ENCODE measurements around the gene ASB18.

DNA sequence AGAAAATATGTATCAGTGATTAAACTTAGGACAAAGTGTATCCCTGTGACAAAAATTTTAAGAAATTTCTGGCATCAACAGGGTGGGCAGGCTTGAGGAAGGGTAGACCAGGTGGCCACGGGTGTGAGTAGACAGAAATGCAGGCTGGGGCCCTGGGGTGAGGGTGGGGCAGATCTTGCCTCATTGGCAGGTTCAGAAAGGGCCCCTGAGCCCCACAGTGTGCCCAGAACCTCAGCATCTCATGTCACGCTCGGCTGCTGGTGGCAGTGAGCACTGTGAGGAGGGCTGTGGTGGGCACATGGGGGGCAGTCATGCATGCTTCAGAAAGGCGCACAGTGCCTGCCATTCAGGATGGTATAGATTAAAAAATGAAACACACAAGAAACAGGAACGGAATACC, 7.6 kb upstream of the ASB18 start:
- TF ChIP-seq, protein P1, sequence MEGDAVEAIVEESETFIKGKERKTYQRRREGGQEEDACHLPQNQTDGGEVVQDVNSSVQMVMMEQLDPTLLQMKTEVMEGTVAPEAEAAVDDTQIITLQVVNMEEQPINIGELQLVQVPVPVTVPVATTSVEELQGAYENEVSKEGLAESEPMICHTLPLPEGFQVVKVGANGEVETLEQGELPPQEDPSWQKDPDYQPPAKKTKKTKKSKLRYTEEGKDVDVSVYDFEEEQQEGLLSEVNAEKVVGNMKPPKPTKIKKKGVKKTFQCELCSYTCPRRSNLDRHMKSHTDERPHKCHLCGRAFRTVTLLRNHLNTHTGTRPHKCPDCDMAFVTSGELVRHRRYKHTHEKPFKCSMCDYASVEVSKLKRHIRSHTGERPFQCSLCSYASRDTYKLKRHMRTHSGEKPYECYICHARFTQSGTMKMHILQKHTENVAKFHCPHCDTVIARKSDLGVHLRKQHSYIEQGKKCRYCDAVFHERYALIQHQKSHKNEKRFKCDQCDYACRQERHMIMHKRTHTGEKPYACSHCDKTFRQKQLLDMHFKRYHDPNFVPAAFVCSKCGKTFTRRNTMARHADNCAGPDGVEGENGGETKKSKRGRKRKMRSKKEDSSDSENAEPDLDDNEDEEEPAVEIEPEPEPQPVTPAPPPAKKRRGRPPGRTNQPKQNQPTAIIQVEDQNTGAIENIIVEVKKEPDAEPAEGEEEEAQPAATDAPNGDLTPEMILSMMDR (IDR thresholded peaks at IDR 0.05; ENCODE audit: extremely low read depth in 1 of 2, insufficient read depth in 1 of 2, low read depth in 1 of 2, low read length in 2 of 2), result no peak
- no peak for TF ChIP-seq POLR2AphosphoS5 (IDR thresholded peaks at IDR 0.05; ENCODE audit: insufficient read depth, low read depth, low read length)
- TF ChIP-seq MYC (IDR thresholded peaks at IDR 0.05; ENCODE audit: low read depth, low read length), result no peak
- no peak for TF ChIP-seq EZH2 (IDR thresholded peaks at IDR 0.05; ENCODE audit: borderline replicate concordance, low read depth, low read length, severe bottlenecking)
- no peak for TF ChIP-seq POLR2A (IDR thresholded peaks at IDR 0.05; ENCODE audit: low read depth, low read length)
- TF ChIP-seq JUN (IDR thresholded peaks at IDR 0.05; ENCODE audit: borderline replicate concordance, insufficient read depth, insufficient read length, low read depth), result no peak
- TF ChIP-seq, protein P2, sequence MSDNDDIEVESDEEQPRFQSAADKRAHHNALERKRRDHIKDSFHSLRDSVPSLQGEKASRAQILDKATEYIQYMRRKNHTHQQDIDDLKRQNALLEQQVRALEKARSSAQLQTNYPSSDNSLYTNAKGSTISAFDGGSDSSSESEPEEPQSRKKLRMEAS (IDR thresholded peaks at IDR 0.05; ENCODE audit: insufficient read depth, insufficient read length), result no peak
- TF ChIP-seq GATA2 (IDR thresholded peaks at IDR 0.05; ENCODE audit: insufficient read depth, insufficient read length, low read depth, low read length), result no peak

Measured in endothelial cell of umbilical vein (primary cell).